Activated B cell treated with CpG ODN at 0.5 μM for 24 hours (primary cell): ENCODE measurements around the gene NDFIP1. TPM values are rescaled to one million over a fixed set of nuclear protein-coding genes. Genes with fewer than 3 reads are reported as not detected.

ENCODE experiments used
- ATAC-seq: fragments of 200-7000 bp; cut with Tn5 transposase; one replicate; pipeline ENCODE4 v1.10.0; 2021; ENCODE audit warnings: low read depth, mild to moderate bottlenecking, moderate library complexity
- CTCF ChIA-PET: fragments of 350-600 bp; sonication (Branson Sonifier 250); formaldehyde crosslinking; loops from one replicate; lab custom pipeline; 2021; ENCODE audit warnings: antibody characterized with exemption; lab: Charles Lee
- POLR2A ChIA-PET: fragments of 350-600 bp; sonication (Branson Sonifier 250); formaldehyde crosslinking; loops from one replicate; lab custom pipeline; 2021; ENCODE audit warnings: antibody characterized with exemption; lab: Charles Lee
- DNase-seq: peaks from one replicate; pipeline ENCODE4 v3.0.0; 2022
- H3K27ac Mint-ChIP-seq: one replicate; pipeline ENCODE4 v1.8.0; 2020; ENCODE audit warnings: mixed read lengths
- H3K27me3 Mint-ChIP-seq: one replicate; pipeline ENCODE4 v1.8.0; 2021; ENCODE audit warnings: mixed read lengths
- H3K36me3 Mint-ChIP-seq: one replicate; pipeline ENCODE4 v1.8.0; 2021; ENCODE audit warnings: low read depth, mixed read lengths
- H3K4me1 Mint-ChIP-seq: one replicate; pipeline ENCODE4 v1.8.0; 2021; ENCODE audit warnings: mixed read lengths
- H3K4me3 Mint-ChIP-seq: one replicate; pipeline ENCODE4 v1.8.0; 2020; ENCODE audit warnings: mild to moderate bottlenecking, mixed read lengths
- H3K9me3 Mint-ChIP-seq: one replicate; pipeline ENCODE4 v1.8.0; 2020; ENCODE audit warnings: mixed read lengths
- CTCF ChIP-seq: fragments of 200-600 bp; IDR thresholded peaks from one replicate; pipeline ENCODE4 v1.8.0; 2022; ENCODE audit warnings: antibody characterized with exemption, mild to moderate bottlenecking
- intact Hi-C: fragments of 100-400 bp; cut with micrococcal nuclease; formaldehyde crosslinking; loops from one replicate; pipeline ENCODE4 v1.15.1; 2024
- total RNA-seq: library from RNA; stranded (reverse); gene quantifications from 2 replicates; pipeline ENCODE4 v1.2.3, GENCODE V29; 2022

The NDFIP1 gene
- total RNA-seq, 1 donor from 2014 or later, result 24.2 TPM

GRCh38 chr5:142106061-142106460, 2.5 kb upstream of the NDFIP1 start:
- Mint-ChIP-seq H3K4me1 (peaks cover 23% of the 10 kb centered on the region), H3K27ac (no peak overlapping the region), H3K9me3 (no peaks in the 10 kb centered on the region), H3K36me3 (no peaks in the 10 kb centered on the region), H3K27me3 (peaks cover 7% of the 10 kb centered on the region), H3K4me3 (no peak overlapping the region)
- ChIA-PET CTCF (no interaction called here), POLR2A (no interaction called here)
- ATAC-seq (no peak), DNase-seq (no peak)
- intact Hi-C loops, result loop anchor here (5.0 kb wide), 1 partner anchor 469 kb away; the partner anchor contains the start of genes HDAC3 and RELL2
- no peak for TF ChIP-seq CTCF

- intact Hi-C loops, result loop anchor here (5.0 kb wide), 1 partner anchor 470 kb away; the partner anchor contains the start of genes HDAC3 and RELL2
- POLR2A ChIA-PET, result interaction anchor here (2.8 kb wide), 1 partner anchor 92 kb away, joined by 10 read pairs; no protein-coding TSS in a partner anchor
- no peak overlapping the region for H3K27ac Mint-ChIP-seq
- no peak for TF ChIP-seq CTCF
- DNase-seq, result no peak
- H3K4me1 Mint-ChIP-seq, result peaks cover 27% of the 10 kb centered on the region
- peaks cover 3% of the 10 kb centered on the region for H3K27me3 Mint-ChIP-seq
- no peaks in the 10 kb centered on the region for H3K36me3 Mint-ChIP-seq
- H3K4me3 Mint-ChIP-seq, result peak overlapping the region; percentile 55
- no peak for ATAC-seq
- H3K9me3 Mint-ChIP-seq, result no peaks in the 10 kb centered on the region
- CTCF ChIA-PET, result interaction anchor here (1.2 to 1.6 kb wide), 2 partner anchors 92 to 95 kb away, joined by 5 to 7 read pairs; partner anchors contain the start of gene GNPDA1
Measured at GRCh38 chr5:142107036-142107735, 1.4 kb upstream of the NDFIP1 start.

- no peak for ATAC-seq
- Mint-ChIP-seq H3K9me3 (no peaks in the 10 kb centered on the region), H3K27ac (peak overlapping the region; percentile 83), H3K27me3 (peaks cover 2% of the 10 kb centered on the region), H3K36me3 (peaks cover 3% of the 10 kb centered on the region), H3K4me1 (peaks cover 29% of the 10 kb centered on the region), H3K4me3 (peak overlapping the region; percentile 80)
- no peak for DNase-seq
- ChIA-PET POLR2A (interaction anchor here (1.5 to 3.0 kb wide), 3 partner anchors 92 to 250 kb away, joined by 3 to 14 read pairs (median 10); partner anchors contain the start of gene RNF14), CTCF (interaction anchor here (1.2 to 1.6 kb wide), 2 partner anchors 93 to 96 kb away, joined by 5 to 7 read pairs; partner anchors contain the start of gene GNPDA1)
- intact Hi-C loops, result loop anchor here (1.0 to 5.0 kb wide), 5 partner anchors 36 to 471 kb away; partner anchors contain the start of genes HDAC3, RELL2 and RNF14
- no peak for TF ChIP-seq CTCF
Measured at GRCh38 chr5:142107736-142108431, 695 bp upstream of the NDFIP1 start.

GRCh38 chr5:142109331-142110045, 909 bp downstream of the NDFIP1 start:
- CTCF ChIA-PET, result interaction anchor here (1.1 to 1.6 kb wide), 4 partner anchors 34 to 604 kb away, joined by 4 to 5 read pairs (median 4); partner anchors contain the start of gene GNPDA1
- POLR2A ChIA-PET, result interaction anchor here (1.0 to 3.0 kb wide), 6 partner anchors 84 to 472 kb away, joined by 3 to 14 read pairs (median 4); partner anchors contain the start of genes RELL2 and RNF14
- ATAC-seq, result no peak

More at GRCh38 chr5:142109331-142110045, 909 bp downstream of the NDFIP1 start:
- no peak for DNase-seq
- Mint-ChIP-seq H3K36me3 (peaks cover 3% of the 10 kb centered on the region), H3K9me3 (no peaks in the 10 kb centered on the region), H3K27ac (peak overlapping the region; percentile 80), H3K4me1 (peaks cover 33% of the 10 kb centered on the region), H3K27me3 (no peaks in the 10 kb centered on the region), H3K4me3 (peak overlapping the region; percentile 84)
- intact Hi-C loops, result loop anchor here (1.0 to 5.0 kb wide), 5 partner anchors 94 to 472 kb away; partner anchors contain the start of genes HDAC3, RELL2 and RNF14
- TF ChIP-seq CTCF, result no peak
